RWPE2 (cell line): ENCODE measurements around the gene CCNJL.

Experiments
- ATAC-seq: fragments of 200-7000 bp; cut with Tn5 transposase; 3 replicates; pipeline ENCODE4 v1.9.1; 2021; ENCODE audit warnings: low read depth
- DNase-seq: peaks from one replicate; pipeline ENCODE4 v3.0.0-alpha.2; 2020; ENCODE audit warnings: low spot score
- H3K27ac ChIP-seq: fragments of 450-650 bp; 2 replicates; pipeline ENCODE4 v1.5.1; 2017; ENCODE audit warnings: mild to moderate bottlenecking; ENCODE audit not compliant: poor library complexity, severe bottlenecking
- H3K27me3 ChIP-seq: fragments of 250-450 bp; sonication (Bioruptor Pico); 2 replicates; pipeline ENCODE4 v1.5.1; 2021; ENCODE audit warnings: mild to moderate bottlenecking, moderate library complexity; ENCODE audit not compliant: insufficient read depth, poor library complexity, severe bottlenecking
- H3K36me3 ChIP-seq: fragments of 250-450 bp; sonication (Bioruptor Pico); 2 replicates; pipeline ENCODE4 v1.5.1; 2020; ENCODE audit warnings: low read depth, mild to moderate bottlenecking, moderate library complexity
- H3K4me1 ChIP-seq: fragments of 250-450 bp; sonication (Bioruptor Pico); 2 replicates; pipeline ENCODE4 v1.5.1; 2021; ENCODE audit warnings: mild to moderate bottlenecking, moderate library complexity; ENCODE audit not compliant: insufficient read depth, poor library complexity, severe bottlenecking
- H3K4me3 ChIP-seq: fragments of 250-450 bp; sonication (Bioruptor Pico); 2 replicates; pipeline ENCODE4 v1.5.1; 2021; ENCODE audit warnings: mild to moderate bottlenecking, moderate library complexity; ENCODE audit not compliant: severe bottlenecking
- H3K9me3 ChIP-seq: fragments of 250-450 bp; sonication (Bioruptor Pico); 2 replicates; pipeline ENCODE4 v1.5.1; 2021; ENCODE audit warnings: mild to moderate bottlenecking, moderate library complexity; ENCODE audit not compliant: severe bottlenecking
- CTCF ChIP-seq: fragments of 450-650 bp; IDR thresholded peaks from one replicate; pipeline ENCODE4 v1.5.1; 2017; ENCODE audit warnings: mild to moderate bottlenecking, moderate library complexity; ENCODE audit not compliant: poor library complexity, severe bottlenecking

Gene CCNJL

GRCh38 chr5:160289356-160289651 is 23.1 kb downstream of the CCNJL start:
- H3K4me3 ChIP-seq, result no peak overlapping the region
- H3K27me3 ChIP-seq, result no peaks in the 10 kb centered on the region
- H3K36me3 ChIP-seq, result no peaks in the 10 kb centered on the region; the same call in 1 of the 2 replicates
- ATAC-seq, result peak; percentile 8; the same call in 2 of the 3 replicates
- no peak for TF ChIP-seq CTCF
- peaks cover 70% of the 10 kb centered on the region for H3K4me1 ChIP-seq
- no peak for DNase-seq
- no peaks in the 10 kb centered on the region for H3K9me3 ChIP-seq
- peak overlapping the region; percentile 93 for H3K27ac ChIP-seq

- H3K9me3 ChIP-seq, result no peaks in the 10 kb centered on the region
- peaks cover under 1% of the 10 kb centered on the region for H3K36me3 ChIP-seq
- peaks cover 54% of the 10 kb centered on the region for H3K4me1 ChIP-seq
- H3K27ac ChIP-seq, result peak overlapping the region; percentile 93
- ATAC-seq (peak; percentile 50), DNase-seq (no peak)
- H3K27me3 ChIP-seq, result no peaks in the 10 kb centered on the region
- H3K4me3 ChIP-seq, result no peak overlapping the region
- TF ChIP-seq CTCF, result no peak
Measured at GRCh38 chr5:160287378-160288051, 24.8 kb downstream of the CCNJL start.

- Histone ChIP-seq H3K4me3 (no peak overlapping the region), H3K4me1 (peaks cover 49% of the 10 kb centered on the region), H3K27ac (peak overlapping the region; percentile 93), H3K36me3 (peaks cover 6% of the 10 kb centered on the region), H3K27me3 (no peaks in the 10 kb centered on the region), H3K9me3 (no peaks in the 10 kb centered on the region)
- DNase-seq, result no peak
- no peak for TF ChIP-seq CTCF
- ATAC-seq, result no peak
Measured at GRCh38 chr5:160286947-160287346, 25.4 kb downstream of the CCNJL start.

- Histone ChIP-seq H3K27me3 (no peaks in the 10 kb centered on the region), H3K36me3 (peaks cover 9% of the 10 kb centered on the region), H3K27ac (no peak overlapping the region), H3K9me3 (no peaks in the 10 kb centered on the region), H3K4me1 (peaks cover 32% of the 10 kb centered on the region), H3K4me3 (no peak overlapping the region)
- no peak for TF ChIP-seq CTCF
- ATAC-seq, result no peak
- no peak for DNase-seq
Measured at GRCh38 chr5:160285316-160285715, 27.0 kb downstream of the CCNJL start.

- TF ChIP-seq CTCF, result no peak
- Histone ChIP-seq H3K27ac (no peak overlapping the region), H3K4me1 (peaks cover 23% of the 10 kb centered on the region), H3K36me3 (peaks cover 18% of the 10 kb centered on the region), H3K27me3 (no peaks in the 10 kb centered on the region), H3K9me3 (no peaks in the 10 kb centered on the region), H3K4me3 (no peak overlapping the region)
- DNase-seq (no peak), ATAC-seq (no peak)
Measured at GRCh38 chr5:160284291-160284873, 28.0 kb downstream of the CCNJL start.
